ENCODE results near the gene DUSP6.
A peak's percentile ranks its signal among the peaks of the same experiment; 100 is the strongest.
"Not testable (repeated sequence)": the region's sequence is repeated elsewhere in the genome, so short reads cannot be mapped to it uniquely, and the experiment has no call there.

The DUSP6 gene

GRCh38 chr12:89351489-89352241 is 636 bp downstream of the DUSP6 start:
- peak; percentile 20 for DNase-seq (ENCODE audit: low spot score)

GRCh38 chr12:89350630-89351488 is 1.4 kb downstream of the DUSP6 start:
- DNase-seq (ENCODE audit: low spot score) = peak; percentile 24

- DNase-seq (ENCODE audit: low spot score) = no peak
Observed at GRCh38 chr12:89350260-89350629, 2.1 kb downstream of the DUSP6 start.

GRCh38 chr12:89349814-89350213 is 2.5 kb downstream of the DUSP6 start:
- DNase-seq (ENCODE audit: low spot score) = peak; percentile 52

- no peak for DNase-seq (ENCODE audit: low spot score)
Observed at GRCh38 chr12:89348894-89349699, 3.2 kb downstream of the DUSP6 start.

GRCh38 chr12:89347325-89347829 is 4.9 kb downstream of the DUSP6 start:
- DNase-seq (ENCODE audit: low spot score) = peak; percentile 10

GRCh38 chr12:89346741-89347324 is 5.5 kb downstream of the DUSP6 start:
- peak; percentile 49 for DNase-seq (ENCODE audit: low spot score)

GRCh38 chr12:89345830-89346740 is 6.2 kb downstream of the DUSP6 start:
- DNase-seq (ENCODE audit: low spot score) = peak; percentile 61

GRCh38 chr12:89345376-89345775 is 6.9 kb downstream of the DUSP6 start:
- no peak for DNase-seq (ENCODE audit: low spot score)

GRCh38 chr12:89344862-89345202 is 7.5 kb downstream of the DUSP6 start:
- no peak for DNase-seq (ENCODE audit: low spot score)

GRCh38 chr12:89344043-89344861 is 8.0 kb downstream of the DUSP6 start:
- DNase-seq (ENCODE audit: low spot score) = no peak

- DNase-seq (ENCODE audit: low spot score) = no peak
Observed at GRCh38 chr12:89343127-89343526, 9.2 kb downstream of the DUSP6 start.

- no peak for DNase-seq (ENCODE audit: low spot score)
Observed at GRCh38 chr12:89340861-89341260, 11.4 kb downstream of the DUSP6 start.

GRCh38 chr12:89339526-89339925 is 12.8 kb downstream of the DUSP6 start:
- no peak for DNase-seq (ENCODE audit: low spot score)

- not testable (repeated sequence) for DNase-seq (ENCODE audit: low spot score)
Observed at GRCh38 chr12:89337136-89337535, 15.2 kb downstream of the DUSP6 start.

GRCh38 chr12:89335452-89336244 is 16.7 kb downstream of the DUSP6 start:
- no peak for DNase-seq (ENCODE audit: low spot score)

- DNase-seq (ENCODE audit: low spot score) = no peak
Observed at GRCh38 chr12:89334548-89335169, 17.6 kb downstream of the DUSP6 start.

- DNase-seq (ENCODE audit: low spot score) = no peak
Observed at GRCh38 chr12:89333564-89334252, 18.6 kb downstream of the DUSP6 start.
